NCI-H2227 (cell line): ENCODE measurements around the gene CILP.
"Not testable (repeated sequence)": the region's sequence is repeated elsewhere in the genome, so short reads cannot be mapped to it uniquely, and the experiment has no call there.

Source experiments
- DNase-seq: peaks from one replicate; lab custom pipeline; 2025; ENCODE audit not compliant: unreplicated experiment; lab: John Stamatoyannopoulos, UW

CILP gene

GRCh38 chr15:65210770-65211481 lies at the start of gene CILP:
CILP (minus strand) TSS chr15:65211473; CDS start chr15:65209755, 1,718 bp downstream.
- no peak for DNase-seq

GRCh38 chr15:65260968-65261367 lies 49.7 kb upstream of the CILP start:
- no peak for DNase-seq

- DNase-seq = no peak
Measured at GRCh38 chr15:65259367-65259797, 48.1 kb upstream of the CILP start.

GRCh38 chr15:65258375-65259262 lies 47.3 kb upstream of the CILP start:
- no peak for DNase-seq

- DNase-seq = no peak
Measured at GRCh38 chr15:65255486-65256140, 44.3 kb upstream of the CILP start.

GRCh38 chr15:65254758-65255157 lies 43.5 kb upstream of the CILP start:
- DNase-seq = no peak

- DNase-seq = no peak
Measured at GRCh38 chr15:65254356-65254755, 43.1 kb upstream of the CILP start.

- no peak for DNase-seq
Measured at GRCh38 chr15:65249641-65250040, 38.4 kb upstream of the CILP start.

- DNase-seq = no peak
Measured at GRCh38 chr15:65248511-65249255, 37.4 kb upstream of the CILP start.

GRCh38 chr15:65246939-65247338 lies 35.7 kb upstream of the CILP start:
- DNase-seq = no peak

- no peak for DNase-seq
Measured at GRCh38 chr15:65246026-65246714, 34.9 kb upstream of the CILP start.

- no peak for DNase-seq
Measured at GRCh38 chr15:65245096-65245856, 34.0 kb upstream of the CILP start.

GRCh38 chr15:65244638-65245037 lies 33.4 kb upstream of the CILP start:
- DNase-seq = no peak

GRCh38 chr15:65236443-65236842 lies 25.2 kb upstream of the CILP start:
- DNase-seq = not testable (repeated sequence)

GRCh38 chr15:65233696-65234095 lies 22.4 kb upstream of the CILP start:
- no peak for DNase-seq

GRCh38 chr15:65232520-65232919 lies 21.2 kb upstream of the CILP start:
- no peak for DNase-seq

- DNase-seq = no peak
Measured at GRCh38 chr15:65231306-65231705, 20.0 kb upstream of the CILP start.

GRCh38 chr15:65226901-65227300 lies 15.6 kb upstream of the CILP start:
- not testable (repeated sequence) for DNase-seq

GRCh38 chr15:65226221-65226620 lies 14.9 kb upstream of the CILP start:
- no peak for DNase-seq

GRCh38 chr15:65223996-65224395 lies 12.7 kb upstream of the CILP start:
- DNase-seq = no peak
